Amniotic epithelial cell (primary cell): Measurements from ENCODE around the gene MOB3C.

Source experiments
- DNase-seq: peaks from one replicate; pipeline ENCODE4 v3.0.0-alpha.2; 2010; ENCODE audit warnings: low read depth

The MOB3C gene

DNA sequence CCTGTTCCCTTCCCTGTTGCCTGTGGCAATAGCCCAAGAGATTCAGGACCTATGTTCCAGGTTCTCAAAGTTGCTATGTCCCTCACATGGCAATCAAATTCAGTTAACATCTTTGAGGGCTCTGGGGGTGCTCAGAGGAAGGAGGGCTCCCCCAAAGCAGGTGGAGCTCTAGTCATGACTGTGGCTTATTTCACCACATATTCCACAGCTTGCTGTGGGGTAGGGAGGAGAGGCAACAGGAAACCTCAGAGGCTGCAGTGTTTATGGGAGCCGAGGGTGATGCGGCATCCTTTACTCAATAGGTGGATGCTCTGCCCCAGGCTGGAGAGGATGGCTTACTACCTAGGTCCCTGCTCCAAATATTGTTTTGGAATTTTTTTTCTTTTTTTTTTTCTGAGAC lies 11.4 kb downstream of the MOB3C start:
- DNase-seq = no peak

DNA sequence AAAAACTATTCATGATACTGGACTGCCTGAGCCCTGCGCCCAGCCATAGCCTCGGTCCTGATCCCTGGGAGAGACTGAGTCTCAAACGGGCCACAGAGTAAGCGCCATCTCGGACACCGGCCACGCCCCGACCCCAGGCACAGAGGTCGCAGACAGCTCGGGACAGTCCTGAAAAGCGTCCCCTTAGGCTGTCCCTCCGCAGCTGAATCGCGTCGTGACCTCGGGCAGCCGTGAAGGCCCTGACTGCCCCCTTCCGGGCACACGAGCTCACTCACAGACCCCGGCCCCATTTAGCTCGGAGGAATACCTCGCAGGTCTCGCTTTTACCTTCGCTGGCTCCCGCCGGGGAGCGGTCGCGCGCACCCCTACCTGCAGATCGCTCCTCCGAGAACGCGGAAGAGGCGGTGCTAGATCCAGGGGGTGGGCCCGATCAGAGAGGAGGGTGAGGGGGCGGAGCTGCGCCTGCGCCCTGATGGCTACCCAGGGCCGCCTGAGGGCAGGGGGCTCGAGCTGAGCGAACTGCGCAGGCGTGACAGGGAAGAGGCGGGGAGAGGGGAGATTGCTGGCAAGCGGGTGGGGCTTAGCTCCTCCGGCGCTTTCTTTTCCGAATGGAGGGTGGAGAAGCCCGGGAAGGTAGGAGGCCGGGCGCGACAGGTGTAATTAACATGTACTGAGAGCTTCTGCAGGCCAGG lies 12.6 kb downstream of the MOB3C start, which contains the start of gene MKNK1:
Gene MKNK1 (minus strand): TSS at position 411 of the 692 bp plus-strand sequence. CDS start 20,941 bp downstream, outside the sequence.
- peak; percentile 85 for DNase-seq

DNA sequence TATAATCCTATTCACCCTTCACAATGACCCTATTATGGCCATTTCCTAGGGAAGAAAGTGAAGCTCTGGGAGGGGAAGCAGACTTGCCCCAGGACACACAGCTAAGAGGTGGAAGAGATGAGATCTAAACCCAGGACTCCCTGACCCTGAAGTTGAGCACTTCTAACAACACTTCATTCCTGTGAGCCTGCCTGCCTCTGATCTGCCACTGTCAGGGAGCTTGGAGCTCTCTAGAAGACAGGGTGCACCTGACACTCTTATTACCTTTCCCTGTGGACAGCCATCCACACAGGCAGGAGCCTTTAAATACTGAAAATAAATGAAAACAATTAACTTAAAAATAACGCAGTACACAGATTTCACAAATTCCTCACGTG lies 13.1 kb downstream of the MOB3C start:
- no peak for DNase-seq

DNA sequence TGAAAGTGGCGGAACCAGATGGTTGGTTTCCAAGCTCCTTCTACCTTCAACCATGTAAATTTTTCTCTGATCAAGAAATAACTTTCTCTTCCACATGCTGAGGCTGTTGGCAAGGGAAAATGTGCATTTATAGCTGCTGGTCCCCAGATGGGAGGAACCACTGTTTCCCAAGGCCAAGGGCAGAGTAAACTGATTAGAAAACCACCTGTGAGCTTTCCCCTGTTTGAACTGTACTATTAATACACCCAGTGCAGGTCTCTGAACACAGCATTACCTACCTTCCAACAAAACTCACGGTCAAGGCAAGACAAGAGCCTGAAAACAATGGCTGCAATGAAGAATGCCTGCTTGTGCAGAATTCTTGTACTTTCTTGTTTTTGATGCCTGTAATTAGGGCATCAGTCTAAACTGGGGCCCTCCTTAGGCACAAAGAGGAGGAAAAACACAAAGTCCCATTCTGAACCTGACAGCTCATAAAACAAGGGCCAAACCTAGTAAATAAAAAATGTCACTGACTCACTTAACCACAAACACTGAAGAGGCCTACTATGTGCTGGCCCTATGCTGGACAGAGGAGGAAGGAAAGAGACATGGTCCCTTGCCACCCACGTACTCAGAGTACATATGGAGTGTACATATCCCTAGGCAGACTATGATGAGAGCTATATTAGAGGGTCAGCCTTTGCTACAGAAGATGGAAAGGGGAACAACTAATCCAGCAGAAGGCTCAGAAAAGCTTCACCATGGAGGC lies 15.2 kb downstream of the MOB3C start:
- no peak for DNase-seq

DNA sequence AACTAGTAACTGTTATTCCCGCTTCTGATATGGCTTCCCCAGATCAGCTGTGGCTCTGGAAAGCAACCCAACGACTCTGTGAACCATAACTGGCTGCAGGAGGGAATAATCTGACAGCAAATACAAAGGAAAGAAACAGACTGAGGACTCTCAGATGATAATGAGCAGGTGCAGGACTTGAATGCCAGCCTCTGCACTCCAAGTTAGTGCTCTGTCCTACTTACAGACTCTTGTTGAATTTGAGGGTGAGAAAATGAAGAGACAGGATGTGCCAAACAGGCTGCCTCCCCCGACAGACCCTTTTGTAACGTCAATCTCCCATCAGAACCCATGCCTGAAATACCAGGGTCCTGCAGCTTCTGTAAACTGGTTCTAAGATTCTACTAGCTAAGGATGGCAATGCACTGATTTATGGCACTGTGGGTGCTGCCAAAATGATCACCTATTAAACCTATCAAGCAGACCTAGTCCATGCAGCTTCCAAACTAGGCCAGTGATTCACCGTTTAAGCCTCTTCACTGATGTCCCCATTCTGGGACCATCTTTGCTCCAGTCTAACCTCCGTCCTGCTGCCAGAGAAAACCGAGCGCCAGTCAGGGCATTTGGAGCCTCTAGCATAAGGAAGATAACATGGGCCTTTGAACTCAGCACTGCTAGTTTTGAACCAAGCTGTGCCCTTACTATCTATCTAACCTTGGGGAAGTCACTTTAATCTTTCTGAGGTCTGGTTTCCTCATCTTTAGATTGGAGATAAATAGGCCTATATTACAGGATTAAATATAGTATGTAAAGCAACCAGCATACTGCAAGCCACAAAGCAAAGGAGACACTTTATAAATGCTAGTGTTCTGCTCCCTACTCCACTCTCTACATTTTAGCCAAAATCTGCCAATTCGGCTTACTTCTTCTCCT lies 17.3 kb downstream of the MOB3C start:
- DNase-seq = no peak

DNA sequence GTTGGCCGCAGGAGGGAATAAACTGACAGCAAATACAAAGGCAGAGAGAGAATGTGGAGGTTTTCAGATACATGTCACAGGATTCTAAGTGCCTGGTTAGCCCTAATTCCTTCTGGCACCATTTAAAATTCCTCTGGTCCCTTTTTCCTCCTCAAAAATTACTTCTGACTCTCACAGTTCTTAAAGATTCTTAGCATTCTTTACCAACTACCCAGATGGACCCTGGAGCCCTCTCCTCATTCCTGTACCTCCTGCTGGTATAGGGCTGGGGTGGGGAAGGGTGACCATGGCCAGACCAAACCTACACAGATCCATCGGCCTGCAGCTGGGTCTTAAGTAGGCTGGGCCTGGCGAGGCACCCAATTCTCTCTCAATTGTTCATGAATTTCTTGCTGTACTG lies 19.8 kb downstream of the MOB3C start:
- no peak for DNase-seq

DNA sequence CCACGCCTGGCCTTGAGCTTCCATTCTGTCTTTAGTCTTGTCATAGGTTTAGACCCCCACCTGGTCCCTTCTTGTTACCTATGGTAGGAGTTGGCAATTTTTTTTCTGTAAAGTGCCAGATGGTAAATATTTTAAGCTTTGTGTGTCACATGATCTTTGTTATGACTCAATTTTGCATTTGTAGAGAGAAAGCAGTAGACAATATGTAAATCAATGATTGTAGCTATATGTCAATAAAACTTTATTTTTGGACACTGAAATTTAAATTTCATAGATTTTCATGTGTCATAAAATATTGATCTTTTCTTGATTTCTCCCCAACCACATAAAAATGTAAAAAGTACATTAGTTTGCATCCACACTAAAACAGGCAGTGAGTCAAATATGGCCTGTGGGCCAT lies 20.6 kb downstream of the MOB3C start:
- DNase-seq = no peak

DNA sequence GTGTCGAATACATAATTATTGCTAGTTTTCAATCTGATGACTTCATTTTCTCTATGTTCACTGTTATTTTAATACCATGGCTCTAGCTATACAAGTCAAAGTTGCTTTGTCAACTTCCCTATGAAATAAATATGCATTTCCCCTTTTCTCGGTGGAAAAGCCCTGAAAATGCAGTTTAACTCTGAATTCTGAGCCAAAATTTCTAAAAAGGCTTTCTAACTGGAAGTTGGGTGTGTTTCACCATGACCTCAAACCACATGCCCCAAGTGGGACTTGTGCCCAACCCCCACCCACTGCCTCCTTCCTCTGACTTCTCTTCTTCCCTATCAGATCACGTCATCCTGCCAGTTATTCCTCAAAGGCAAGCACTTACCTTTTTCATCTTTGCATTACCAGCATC lies 21.5 kb downstream of the MOB3C start:
- no peak for DNase-seq

DNA sequence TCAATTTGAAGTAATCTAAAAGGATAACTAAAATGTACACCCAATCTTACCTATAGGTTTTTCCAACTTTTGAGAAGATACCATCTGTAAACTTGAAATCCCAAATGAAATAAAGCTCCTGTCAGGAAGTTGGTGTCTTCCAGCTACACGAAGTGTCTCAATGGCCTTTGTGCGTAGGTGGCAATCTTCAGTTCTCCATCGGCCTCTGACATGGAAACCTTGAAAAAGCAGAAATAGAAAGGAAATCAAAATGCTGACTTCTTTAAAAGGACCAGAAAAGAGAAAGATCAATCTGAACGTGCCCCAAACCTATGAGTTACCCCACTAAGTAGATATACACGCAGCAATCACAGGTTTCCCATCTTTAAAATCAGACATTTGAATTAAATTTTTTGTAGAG lies 22.5 kb downstream of the MOB3C start:
- no peak for DNase-seq

DNA sequence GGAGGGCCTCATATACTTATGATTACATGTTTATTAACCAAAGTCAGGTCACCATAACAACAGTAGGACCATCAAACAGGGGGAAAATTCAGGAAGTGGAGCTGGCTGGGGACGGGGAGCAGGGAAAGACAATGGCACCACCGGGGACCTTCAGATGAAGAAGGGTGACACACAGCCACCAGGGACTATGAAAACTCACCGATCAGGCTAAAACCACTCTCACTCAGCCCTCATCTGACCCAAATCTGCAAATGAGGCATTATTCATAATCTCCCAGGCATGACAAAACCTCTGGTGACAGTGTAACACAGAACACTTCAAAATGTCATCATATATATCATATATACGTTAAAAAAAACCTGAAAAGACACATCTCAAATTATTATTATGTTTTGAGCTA lies 23.8 kb downstream of the MOB3C start:
- DNase-seq = no peak

DNA sequence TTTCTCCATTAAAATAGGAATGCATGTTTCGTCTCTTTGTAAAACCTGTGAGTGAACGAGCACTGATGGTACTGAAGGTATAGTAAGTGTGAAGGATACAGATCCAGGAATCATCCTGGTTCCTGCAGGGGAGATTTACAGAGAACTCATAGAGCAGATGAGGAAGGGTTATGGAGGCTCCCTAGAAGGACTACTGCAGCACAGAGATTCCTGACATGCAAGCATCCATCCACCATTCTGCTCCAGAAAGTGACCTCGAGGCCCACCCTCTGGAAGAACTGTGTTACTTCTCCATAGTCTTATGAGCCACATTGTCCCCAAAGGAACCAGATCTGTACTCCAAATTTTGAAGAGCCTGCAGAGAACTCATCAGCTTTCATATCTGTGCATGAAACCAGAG lies 27.1 kb downstream of the MOB3C start:
- DNase-seq = no peak

DNA sequence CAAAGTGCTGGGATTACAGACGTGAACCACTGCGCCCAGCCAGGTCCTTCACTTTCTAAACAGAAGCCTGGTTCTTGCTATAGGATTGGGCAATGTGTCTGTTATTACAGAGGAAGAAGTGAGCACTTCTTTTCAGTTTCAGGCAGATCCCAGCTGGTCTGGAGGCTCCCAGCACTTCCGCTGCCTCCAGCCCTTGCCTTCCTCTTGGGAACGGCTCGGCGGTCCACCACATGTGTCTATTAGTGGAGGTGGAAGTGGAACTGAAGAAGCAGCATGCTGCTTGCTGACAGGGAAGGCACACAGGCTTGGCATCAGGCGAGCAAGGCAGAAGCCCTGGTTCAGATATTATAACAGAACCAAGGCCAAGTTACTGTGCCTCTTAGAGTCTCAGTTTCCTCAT lies 29.5 kb downstream of the MOB3C start:
- DNase-seq = no peak

DNA sequence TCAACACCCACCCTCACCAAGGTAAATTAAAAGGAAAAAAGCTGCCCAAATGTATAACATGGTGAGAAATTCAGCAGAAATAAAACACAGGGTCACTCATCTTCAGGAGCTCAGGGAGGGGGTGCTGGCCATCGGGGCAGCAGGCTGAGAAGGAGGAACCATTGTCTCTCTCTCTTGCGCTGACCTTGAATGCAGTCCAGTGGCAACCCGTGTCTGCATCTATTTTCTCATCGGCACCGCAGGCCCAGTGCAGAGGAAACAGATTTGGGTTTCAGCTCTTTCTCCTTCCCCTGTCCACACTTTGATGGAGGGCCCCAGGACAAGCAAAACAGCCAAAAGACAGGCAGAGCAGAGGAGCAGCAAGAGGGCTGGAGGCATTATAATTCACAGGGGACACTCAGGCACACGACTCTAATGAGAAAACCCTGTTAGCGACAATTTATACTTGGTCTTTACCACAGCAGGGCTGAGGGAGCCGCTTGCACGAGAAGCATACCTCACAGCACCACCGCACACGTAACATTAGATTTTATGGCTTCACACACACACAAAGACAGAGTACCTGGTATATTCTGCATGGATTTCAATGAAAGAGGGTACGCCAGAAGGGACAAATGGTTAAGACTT lies 31.2 kb downstream of the MOB3C start:
- no peak for DNase-seq

DNA sequence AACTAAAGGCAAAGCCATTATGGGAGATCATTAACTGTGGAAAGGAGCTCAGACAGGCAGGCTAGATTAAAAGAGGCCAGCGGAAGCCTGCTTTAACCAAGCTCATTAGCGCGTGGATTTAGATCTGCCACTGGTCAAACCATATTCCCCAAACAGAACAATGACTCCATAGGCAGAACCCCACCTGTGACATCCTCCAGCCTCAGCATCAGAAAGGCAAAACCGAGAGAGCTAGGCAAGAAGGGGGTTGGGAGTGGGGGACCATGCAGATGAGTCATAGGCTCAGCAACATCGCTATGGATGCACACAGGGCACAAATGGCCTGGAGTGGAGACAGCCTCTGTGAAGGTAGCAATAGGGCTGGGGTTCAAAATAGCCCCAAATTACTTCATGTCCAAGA lies 33.1 kb downstream of the MOB3C start:
- DNase-seq = no peak

DNA sequence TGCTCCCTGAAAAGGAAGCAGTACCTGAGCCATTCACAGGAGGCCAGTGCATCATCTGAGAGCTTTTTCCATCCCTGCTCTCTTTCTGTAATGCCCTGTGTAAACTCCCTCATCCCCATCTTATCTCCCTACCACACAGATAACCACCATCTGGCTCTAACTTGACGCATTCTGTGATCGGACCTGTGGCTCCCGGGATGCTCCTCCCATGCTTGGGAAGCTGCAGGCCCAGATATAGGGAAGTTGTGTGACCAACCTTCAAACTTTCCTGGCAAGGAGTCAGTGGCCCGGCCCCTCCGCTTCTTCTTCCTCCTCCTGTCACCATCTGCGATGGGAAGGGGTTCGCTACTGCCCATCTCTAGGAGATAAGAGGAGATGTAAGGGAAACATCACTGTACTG lies 33.6 kb downstream of the MOB3C start:
- peak; percentile 66 for DNase-seq

DNA sequence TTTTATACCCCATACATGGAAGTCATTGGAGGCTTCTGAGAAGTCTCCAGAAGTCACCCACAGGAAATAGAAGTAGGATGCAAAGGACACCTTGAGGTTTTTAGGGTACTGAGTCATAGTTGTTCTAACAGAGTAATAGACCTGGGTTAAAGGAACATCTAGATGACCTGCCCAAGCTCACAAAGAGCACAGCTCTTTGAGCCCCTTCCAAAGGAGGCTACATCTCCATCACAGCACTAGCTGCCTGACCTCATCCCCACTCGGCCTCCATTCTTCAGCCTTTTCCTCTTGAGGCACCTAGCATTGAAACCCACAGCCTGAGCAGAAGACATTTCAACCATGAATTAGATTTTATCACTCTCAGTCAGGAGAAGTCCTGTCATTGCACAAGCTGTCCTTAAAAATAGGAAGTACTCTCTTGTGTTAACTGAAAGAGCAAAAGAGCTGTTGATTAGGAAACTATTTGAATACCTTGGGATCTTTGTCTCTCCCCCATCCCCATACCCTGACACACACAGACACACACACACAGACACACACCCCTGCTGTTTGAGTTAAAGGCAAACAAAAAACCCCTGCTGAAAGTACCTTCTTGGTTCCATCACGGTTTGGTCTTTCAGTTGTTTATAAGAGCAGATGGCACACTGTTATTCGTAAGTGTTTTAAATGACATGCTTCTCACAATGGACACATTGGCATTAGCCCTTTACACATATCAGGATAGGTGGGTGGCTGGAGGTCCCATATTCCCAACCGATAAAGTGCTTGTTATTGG lies 34.7 kb downstream of the MOB3C start:
- DNase-seq = no peak

DNA sequence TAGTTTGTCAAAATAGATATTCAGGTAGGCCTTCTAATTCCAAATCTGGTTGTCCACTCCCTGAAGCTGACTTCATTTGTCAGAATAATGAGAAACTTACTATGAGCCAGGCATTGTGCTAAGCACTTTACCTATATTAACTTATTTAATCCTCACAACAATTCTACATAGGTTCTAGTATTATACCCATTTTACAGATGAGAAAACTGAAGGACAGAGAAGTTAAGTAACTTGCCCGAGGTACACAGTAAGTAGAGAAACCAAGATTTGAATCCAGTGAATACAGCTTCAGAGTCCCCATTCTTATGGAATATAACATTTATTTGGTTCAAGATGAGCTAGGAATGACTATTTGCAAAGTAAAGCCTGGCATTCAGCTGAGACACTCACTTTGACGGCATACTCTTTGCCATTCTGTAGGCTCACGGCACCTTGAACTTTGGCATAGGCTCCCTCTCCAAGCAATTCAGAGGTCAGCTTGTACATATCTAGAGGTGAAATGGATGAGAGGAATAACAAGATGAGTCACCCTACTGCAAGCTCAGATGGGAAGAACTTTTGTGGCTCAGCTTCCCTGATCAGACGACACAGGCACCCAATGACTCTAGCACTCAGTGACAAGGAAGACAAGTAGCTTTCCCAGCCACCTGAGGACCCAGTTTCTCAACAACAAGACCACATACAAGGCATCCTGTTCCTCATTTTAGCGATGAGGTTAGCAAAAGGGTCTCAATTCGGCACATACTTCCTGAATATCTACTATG lies 36.3 kb downstream of the MOB3C start:
- DNase-seq = peak; percentile 35

DNA sequence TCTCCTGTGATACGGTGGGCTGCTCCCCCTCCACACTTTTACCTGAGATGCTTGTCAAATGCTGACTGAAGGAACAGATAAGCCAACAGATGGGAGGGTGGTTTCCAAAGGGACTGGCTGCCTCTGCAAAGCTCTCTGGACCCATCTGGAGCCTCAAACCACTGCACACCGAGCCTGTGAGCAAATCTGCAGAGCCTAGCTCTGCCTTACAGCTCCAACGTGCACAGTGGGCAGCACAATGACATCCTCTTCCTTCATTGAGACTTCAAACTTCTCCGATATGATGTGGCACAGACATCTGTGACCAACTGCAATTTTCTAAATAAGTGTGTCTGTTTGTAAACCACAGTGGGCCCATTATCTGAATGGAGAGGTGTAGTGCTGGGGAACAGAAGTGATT lies 38.9 kb downstream of the MOB3C start:
- DNase-seq = no peak

DNA sequence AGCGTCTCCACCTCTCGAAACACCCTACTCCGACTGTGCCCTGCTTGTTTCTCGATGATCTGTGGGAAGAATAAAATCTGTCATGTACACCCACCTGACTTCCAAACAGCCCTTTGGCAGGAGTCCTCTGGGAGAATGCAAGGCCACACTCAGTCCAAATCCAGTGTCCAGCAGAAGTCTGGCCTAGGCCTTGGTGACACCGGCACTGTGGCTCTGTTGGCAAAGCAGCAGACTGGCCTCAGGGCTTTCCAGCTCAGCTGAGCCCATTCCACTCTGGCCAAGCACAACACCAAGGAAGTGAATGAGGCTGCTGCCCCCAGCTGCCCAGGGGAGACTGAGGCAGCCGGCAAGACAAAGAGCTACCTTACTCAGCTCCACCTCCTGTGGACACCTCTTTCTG lies 40.0 kb downstream of the MOB3C start:
- no peak for DNase-seq

DNA sequence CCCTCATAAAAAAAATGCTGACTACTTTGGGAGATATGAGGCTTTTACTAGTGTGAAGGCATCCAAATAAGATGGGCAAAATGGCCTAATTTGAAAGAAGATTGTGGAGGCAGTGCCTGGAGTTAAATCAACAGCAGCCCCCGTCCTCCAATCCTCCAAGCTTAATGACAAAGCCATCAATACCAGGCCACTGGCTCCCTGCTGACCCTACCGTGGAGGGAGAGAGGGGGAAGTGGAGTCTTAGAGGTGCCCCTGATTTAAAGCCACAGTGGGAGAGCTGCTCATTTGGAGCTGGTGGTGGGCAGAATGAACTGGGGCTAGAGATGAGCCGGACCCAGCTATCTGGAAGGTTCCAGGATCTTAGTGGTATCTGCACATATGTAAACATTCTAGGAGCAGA lies 40.8 kb downstream of the MOB3C start:
- DNase-seq = no peak

DNA sequence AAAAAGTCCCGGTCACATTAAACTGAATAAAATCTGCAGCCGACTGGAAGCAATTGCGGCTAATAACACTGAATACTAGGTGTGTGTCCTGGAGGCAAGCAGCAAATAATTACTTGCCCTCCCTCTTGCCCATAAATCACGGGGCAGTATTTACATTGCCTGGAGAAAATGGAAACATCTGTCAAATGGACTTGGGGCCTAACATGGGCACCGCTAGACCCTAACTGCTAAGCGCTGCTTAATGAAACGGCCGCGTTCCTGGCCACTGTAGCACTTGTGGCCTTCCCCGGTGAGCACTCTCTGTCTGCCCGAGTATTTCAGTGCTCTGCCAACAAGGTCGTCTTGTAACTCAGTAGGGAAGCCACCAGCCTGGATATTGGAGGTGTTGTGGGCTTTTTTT lies 41.3 kb downstream of the MOB3C start:
- DNase-seq = no peak
